Spleen (tissue), 7 donors: ENCODE measurements around the gene ALCAM.

ENCODE experiments used
- CTCF ChIP-seq, 11 experiments: fragments of 200-600 bp in 7 of 11; fragments of 450-650 bp in 4 of 11; sonication (generic) in 4 of 11; IDR thresholded peaks in 8 of 11; conservative IDR thresholded peaks in 3 of 11; 1 replicate in 7 of 11; 2 replicates in 4 of 11; pipeline versions ENCODE4 v1.4.0 to v1.8.0; 2016 to 2021; ENCODE audit warnings: antibody characterized with exemption in 11 of 11, inconsistent platforms in 4 of 11, mild to moderate bottlenecking in 1 of 11
- POLR2A ChIP-seq, 3 donors: fragments of 450-650 bp; IDR thresholded peaks; one replicate each; pipeline ENCODE4 v1.5.1; 2017; ENCODE audit warnings: antibody characterized with exemption in 3 of 3, mild to moderate bottlenecking in 1 of 3
- POLR2AphosphoS5 ChIP-seq, 3 donors: sonication (generic); formaldehyde crosslinking; IDR thresholded peaks; one replicate each; pipeline ENCODE4 v1.5.1; 2017; ENCODE audit warnings: antibody characterized with exemption in 3 of 3
- donor health status: DM: no; HTN: no; CAD: no; lungs with moderate emphysema.
- donor health status: DM: no; HTN: no; CAD: no.
- donor health status: DM: no; HTN: no; CAD: no.

- TF ChIP-seq POLR2A (IDR thresholded peaks at IDR 0.05) (no peak), CTCF (IDR thresholded peaks at IDR 0.05 in 8 of 11, conservative IDR thresholded peaks at IDR 0.05 in 3 of 11) (no peak), POLR2AphosphoS5 (IDR thresholded peaks at IDR 0.05) (no peak)
Observed at GRCh38 chr3:105580296-105580965, 213.7 kb downstream of the ALCAM start.
